ENCODE data around the gene PRAMEF1. TPM values are rescaled to one million over a fixed set of nuclear protein-coding genes. Genes with fewer than 3 reads are reported as not detected.

Gene PRAMEF1
- total RNA-seq, 1 donor from 2014 or later, result not detected

- no peaks in the 10 kb centered on the region for H3K9me3 ChIP-seq
- no peaks in the 10 kb centered on the region for H3K27me3 ChIP-seq
- TF ChIP-seq POLR2AphosphoS5 (IDR thresholded peaks at IDR 0.05; ENCODE audit: insufficient read depth in 1 of 2, low read depth in 1 of 2) (no peak), POLR2A (IDR thresholded peaks at IDR 0.05) (no peak)
- TF ChIP-seq, protein P1, sequence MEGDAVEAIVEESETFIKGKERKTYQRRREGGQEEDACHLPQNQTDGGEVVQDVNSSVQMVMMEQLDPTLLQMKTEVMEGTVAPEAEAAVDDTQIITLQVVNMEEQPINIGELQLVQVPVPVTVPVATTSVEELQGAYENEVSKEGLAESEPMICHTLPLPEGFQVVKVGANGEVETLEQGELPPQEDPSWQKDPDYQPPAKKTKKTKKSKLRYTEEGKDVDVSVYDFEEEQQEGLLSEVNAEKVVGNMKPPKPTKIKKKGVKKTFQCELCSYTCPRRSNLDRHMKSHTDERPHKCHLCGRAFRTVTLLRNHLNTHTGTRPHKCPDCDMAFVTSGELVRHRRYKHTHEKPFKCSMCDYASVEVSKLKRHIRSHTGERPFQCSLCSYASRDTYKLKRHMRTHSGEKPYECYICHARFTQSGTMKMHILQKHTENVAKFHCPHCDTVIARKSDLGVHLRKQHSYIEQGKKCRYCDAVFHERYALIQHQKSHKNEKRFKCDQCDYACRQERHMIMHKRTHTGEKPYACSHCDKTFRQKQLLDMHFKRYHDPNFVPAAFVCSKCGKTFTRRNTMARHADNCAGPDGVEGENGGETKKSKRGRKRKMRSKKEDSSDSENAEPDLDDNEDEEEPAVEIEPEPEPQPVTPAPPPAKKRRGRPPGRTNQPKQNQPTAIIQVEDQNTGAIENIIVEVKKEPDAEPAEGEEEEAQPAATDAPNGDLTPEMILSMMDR (IDR thresholded peaks at IDR 0.05), result no peak
- no peak overlapping the region for H3K27ac ChIP-seq
- H3K4me3 ChIP-seq, result no peak overlapping the region
- no peaks in the 10 kb centered on the region for H3K36me3 ChIP-seq
- intact Hi-C loops (cut with DNase I), result no loop called here
- H3K4me1 ChIP-seq, result no peaks in the 10 kb centered on the region
- no peak for DNase-seq (ENCODE audit: extremely low spot score in 2 of 2)
Observed at GRCh38 chr1:12754738-12755137, 36.5 kb upstream of the PRAMEF1 start.

DNA sequence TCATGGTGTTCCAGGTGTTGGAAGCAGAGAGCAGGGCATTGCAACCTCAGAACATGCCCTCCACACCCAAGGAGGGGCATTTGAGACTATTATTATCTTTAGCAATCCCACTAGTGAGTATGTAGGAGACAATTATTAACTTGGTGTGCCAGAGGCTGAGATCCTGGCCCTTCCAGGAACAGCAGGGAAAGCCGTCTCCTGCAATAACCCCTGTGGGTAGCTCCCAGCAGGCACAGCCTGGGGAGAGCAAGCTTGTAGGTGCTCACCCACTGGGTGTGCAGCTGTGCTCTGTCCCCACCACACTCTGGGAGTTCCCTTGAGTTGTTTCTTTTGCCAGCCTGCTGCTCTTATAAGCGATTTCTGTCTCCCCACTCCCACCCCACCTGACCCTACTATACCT lies 34.9 kb upstream of the PRAMEF1 start:
- Histone ChIP-seq H3K4me3 (no peak overlapping the region), H3K27ac (no peak overlapping the region), H3K36me3 (no peaks in the 10 kb centered on the region), H3K9me3 (no peaks in the 10 kb centered on the region), H3K27me3 (no peaks in the 10 kb centered on the region), H3K4me1 (no peaks in the 10 kb centered on the region)
- TF ChIP-seq POLR2AphosphoS5 (IDR thresholded peaks at IDR 0.05; ENCODE audit: insufficient read depth in 1 of 2, low read depth in 1 of 2) (no peak), POLR2A (IDR thresholded peaks at IDR 0.05) (no peak)
- TF ChIP-seq, protein P1 (IDR thresholded peaks at IDR 0.05), result no peak
- intact Hi-C loops (cut with DNase I), result no loop called here
- DNase-seq (ENCODE audit: extremely low spot score in 2 of 2), result no peak

- H3K4me1 ChIP-seq, result no peaks in the 10 kb centered on the region
- H3K27me3 ChIP-seq, result no peaks in the 10 kb centered on the region
- no peaks in the 10 kb centered on the region for H3K36me3 ChIP-seq
- TF ChIP-seq POLR2A (IDR thresholded peaks at IDR 0.05), result no peak
- TF ChIP-seq, protein P1 (IDR thresholded peaks at IDR 0.05), result no peak
- no peaks in the 10 kb centered on the region for H3K9me3 ChIP-seq
- intact Hi-C loops (cut with DNase I), result no loop called here
- H3K4me3 ChIP-seq, result no peak overlapping the region
- H3K27ac ChIP-seq, result no peak overlapping the region
- DNase-seq (ENCODE audit: extremely low spot score in 2 of 2), result peak in 1 of 2 donors; percentile 55
Observed at GRCh38 chr1:12756768-12757413, 34.3 kb upstream of the PRAMEF1 start.

- Histone ChIP-seq H3K36me3 (no peaks in the 10 kb centered on the region), H3K4me3 (no peak overlapping the region), H3K27ac (no peak overlapping the region), H3K27me3 (no peaks in the 10 kb centered on the region), H3K9me3 (no peaks in the 10 kb centered on the region), H3K4me1 (no peaks in the 10 kb centered on the region)
- intact Hi-C loops (cut with DNase I), result no loop called here
- DNase-seq (ENCODE audit: extremely low spot score in 2 of 2), result no peak
- TF ChIP-seq POLR2AphosphoS5 (IDR thresholded peaks at IDR 0.05; ENCODE audit: insufficient read depth in 1 of 2, low read depth in 1 of 2), result no peak
- TF ChIP-seq POLR2A (IDR thresholded peaks at IDR 0.05), result no peak
- TF ChIP-seq, protein P1 (IDR thresholded peaks at IDR 0.05), result no peak
Observed at GRCh38 chr1:12757836-12758235, 33.4 kb upstream of the PRAMEF1 start.

DNA sequence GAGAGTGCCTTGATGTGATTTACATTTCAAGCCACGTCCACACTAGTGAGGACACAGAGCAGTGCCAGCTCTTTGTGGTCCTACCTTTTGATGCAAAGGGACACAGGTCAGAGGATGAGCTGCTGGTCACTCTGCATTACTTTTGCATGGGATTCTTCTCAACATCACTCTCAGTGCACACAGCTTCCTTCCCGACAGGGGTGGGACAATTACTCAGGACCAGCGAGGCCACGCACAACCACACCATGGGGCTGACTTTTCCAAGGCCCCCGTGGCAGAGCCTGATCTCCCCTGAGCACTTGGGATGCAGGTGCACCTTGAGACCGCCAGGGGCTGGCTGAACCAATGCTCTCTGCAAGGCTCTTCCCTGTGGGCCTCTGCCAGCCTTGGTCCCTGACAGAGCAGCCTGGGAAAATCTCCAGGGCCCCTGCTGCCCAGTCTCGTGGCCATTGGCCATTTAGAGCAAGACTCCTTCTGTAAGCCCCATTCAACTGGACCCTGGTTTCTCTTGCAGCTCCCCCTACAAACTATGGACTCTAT lies 30.9 kb upstream of the PRAMEF1 start:
- TF ChIP-seq POLR2A (IDR thresholded peaks at IDR 0.05) (no peak), POLR2AphosphoS5 (IDR thresholded peaks at IDR 0.05; ENCODE audit: insufficient read depth in 1 of 2, low read depth in 1 of 2) (no peak)
- TF ChIP-seq, protein P1 (IDR thresholded peaks at IDR 0.05), result no peak
- peak in 1 of 2 donors; percentile 81 for DNase-seq (ENCODE audit: extremely low spot score in 2 of 2)
- intact Hi-C loops (cut with DNase I), result no loop called here
- Histone ChIP-seq H3K36me3 (no peaks in the 10 kb centered on the region), H3K4me1 (no peaks in the 10 kb centered on the region), H3K9me3 (no peaks in the 10 kb centered on the region), H3K27me3 (no peaks in the 10 kb centered on the region), H3K4me3 (no peak overlapping the region), H3K27ac (no peak overlapping the region)
